HepG2 (cell line): Measurements from ENCODE around the gene USP15.

Experiments used
- AGO1 ChIP-seq: fragments of 200-400 bp; formaldehyde crosslinking; IDR thresholded peaks from 2 replicates; pipeline ENCODE4 v1.6.1; 2017; ENCODE audit warnings: mild to moderate bottlenecking, low read depth, low read length, moderate library complexity; ENCODE audit not compliant: poor library complexity, severe bottlenecking
- CREB1 ChIP-seq, 2 experiments: fragments of 450-650 bp in 1 of 2; IDR thresholded peaks; 2 replicates each; pipeline ENCODE4 v1.6.1; 2016 to 2017; ENCODE audit warnings: control low read depth in 1 of 2, mild to moderate bottlenecking in 1 of 2, missing compliant biosample characterization in 1 of 2, missing genetic modification characterization in 1 of 2
- CTCF ChIP-seq: sonication (generic); formaldehyde crosslinking; IDR thresholded peaks from 2 replicates; pipeline ENCODE4 v1.5.0; 2020; ENCODE audit warnings: mild to moderate bottlenecking, missing genetic modification reagents, moderate library complexity
- GTF2F1 ChIP-seq: fragments of 150-350 bp; IDR thresholded peaks from 2 replicates; pipeline ENCODE4 v1.6.1; 2014; ENCODE audit warnings: low read length
- RAD21 ChIP-seq: fragments of 450-650 bp; formaldehyde crosslinking; IDR thresholded peaks from 2 replicates; pipeline ENCODE4 v1.5.0; 2020; ENCODE audit warnings: mild to moderate bottlenecking
- ZBTB43 ChIP-seq: sonication (generic); formaldehyde crosslinking; conservative IDR thresholded peaks from 2 replicates; pipeline ENCODE4 v1.4.0; 2020; ENCODE audit warnings: missing genetic modification reagents
- ZNF619 ChIP-seq: sonication (generic); formaldehyde crosslinking; IDR thresholded peaks from 2 replicates; pipeline ENCODE4 v1.4.0; 2020; ENCODE audit warnings: mild to moderate bottlenecking, missing genetic modification reagents
- TF ChIP-seq, protein P1 (sequence below), 2 experiments: IDR thresholded peaks; 2 replicates each; pipeline ENCODE4 v1.6.1; 2011 to 2012; ENCODE audit warnings: low read length in 2 of 2, borderline replicate concordance in 1 of 2, low read depth in 1 of 2, mild to moderate bottlenecking in 1 of 2, moderate library complexity in 1 of 2

DNA sequence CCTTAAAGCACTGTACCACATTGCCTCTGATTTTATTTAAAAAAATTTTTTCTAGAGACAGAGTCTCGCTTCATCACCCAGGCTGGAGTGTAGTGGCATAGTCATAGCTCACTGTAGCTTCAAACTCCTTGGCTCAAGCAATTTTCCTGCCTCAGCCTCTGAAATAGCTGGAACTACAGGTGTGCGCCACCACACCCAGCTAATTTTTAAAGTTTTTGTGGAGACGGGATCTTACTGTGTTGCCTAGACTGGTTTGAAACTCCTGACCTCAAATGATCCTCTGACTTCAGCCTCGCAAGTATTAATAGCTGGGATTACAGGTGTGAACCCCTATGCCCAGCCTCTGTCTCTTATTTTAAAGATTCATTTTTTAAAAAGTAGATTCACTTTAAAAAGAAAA lies 5.3 kb downstream of the USP15 start:
- TF ChIP-seq AGO1 (no peak), GTF2F1 (no peak), ZNF619 (CRISPR knock-in tag) (no peak), CTCF (no peak), CREB1 (IDR thresholded peaks at IDR 0.05) (no peak), CREB1 (CRISPR knock-in tag; IDR thresholded peaks at IDR 0.05) (no peak), ZBTB43 (CRISPR knock-in tag) (no peak), RAD21 (CRISPR knock-in tag) (no peak)
- TF ChIP-seq, protein P1, sequence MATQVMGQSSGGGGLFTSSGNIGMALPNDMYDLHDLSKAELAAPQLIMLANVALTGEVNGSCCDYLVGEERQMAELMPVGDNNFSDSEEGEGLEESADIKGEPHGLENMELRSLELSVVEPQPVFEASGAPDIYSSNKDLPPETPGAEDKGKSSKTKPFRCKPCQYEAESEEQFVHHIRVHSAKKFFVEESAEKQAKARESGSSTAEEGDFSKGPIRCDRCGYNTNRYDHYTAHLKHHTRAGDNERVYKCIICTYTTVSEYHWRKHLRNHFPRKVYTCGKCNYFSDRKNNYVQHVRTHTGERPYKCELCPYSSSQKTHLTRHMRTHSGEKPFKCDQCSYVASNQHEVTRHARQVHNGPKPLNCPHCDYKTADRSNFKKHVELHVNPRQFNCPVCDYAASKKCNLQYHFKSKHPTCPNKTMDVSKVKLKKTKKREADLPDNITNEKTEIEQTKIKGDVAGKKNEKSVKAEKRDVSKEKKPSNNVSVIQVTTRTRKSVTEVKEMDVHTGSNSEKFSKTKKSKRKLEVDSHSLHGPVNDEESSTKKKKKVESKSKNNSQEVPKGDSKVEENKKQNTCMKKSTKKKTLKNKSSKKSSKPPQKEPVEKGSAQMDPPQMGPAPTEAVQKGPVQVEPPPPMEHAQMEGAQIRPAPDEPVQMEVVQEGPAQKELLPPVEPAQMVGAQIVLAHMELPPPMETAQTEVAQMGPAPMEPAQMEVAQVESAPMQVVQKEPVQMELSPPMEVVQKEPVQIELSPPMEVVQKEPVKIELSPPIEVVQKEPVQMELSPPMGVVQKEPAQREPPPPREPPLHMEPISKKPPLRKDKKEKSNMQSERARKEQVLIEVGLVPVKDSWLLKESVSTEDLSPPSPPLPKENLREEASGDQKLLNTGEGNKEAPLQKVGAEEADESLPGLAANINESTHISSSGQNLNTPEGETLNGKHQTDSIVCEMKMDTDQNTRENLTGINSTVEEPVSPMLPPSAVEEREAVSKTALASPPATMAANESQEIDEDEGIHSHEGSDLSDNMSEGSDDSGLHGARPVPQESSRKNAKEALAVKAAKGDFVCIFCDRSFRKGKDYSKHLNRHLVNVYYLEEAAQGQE (IDR thresholded peaks at IDR 0.05; ENCODE audit: borderline replicate concordance in 1 of 2, low read depth in 1 of 2, low read length in 2 of 2) = no peak
